Measurements from ENCODE around the gene TENM4.

TENM4 gene

GRCh38 chr11:79449040-79449439 is 8.2 kb upstream of the TENM4 start:
- no peak for DNase-seq (ENCODE audit: low read depth in 2 of 2, low spot score in 1 of 2)

- DNase-seq (ENCODE audit: low read depth in 2 of 2, low spot score in 1 of 2) = no peak
Observed at GRCh38 chr11:79447038-79447786, 6.4 kb upstream of the TENM4 start.

GRCh38 chr11:79444923-79445322 is 4.1 kb upstream of the TENM4 start:
- no peak for DNase-seq (ENCODE audit: low read depth in 2 of 2, low spot score in 1 of 2)

DNA sequence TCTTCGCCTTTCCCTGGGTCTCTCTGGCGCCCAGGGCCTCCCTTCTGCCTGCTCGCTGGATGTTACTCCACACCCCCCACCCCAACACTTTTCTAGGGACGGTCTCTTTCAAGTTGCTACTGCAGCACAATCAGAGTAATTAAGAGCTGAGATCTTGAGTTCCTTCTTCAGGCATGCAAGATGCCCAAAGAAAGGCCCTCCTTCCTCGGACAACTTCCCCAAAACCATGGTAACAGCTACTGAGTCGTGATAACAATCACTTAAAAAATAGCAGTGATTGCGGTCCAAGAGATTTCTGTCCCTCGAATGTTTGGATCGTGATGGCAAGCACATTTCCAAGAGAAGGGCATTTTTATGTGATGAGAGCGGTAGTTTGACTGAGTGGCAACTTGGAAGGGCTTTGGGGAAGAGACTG is 638 bp upstream of the TENM4 start:
- no peak for DNase-seq (ENCODE audit: low read depth in 2 of 2, low spot score in 1 of 2)

GRCh38 chr11:79439886-79440570 is 802 bp downstream of the TENM4 start:
- DNase-seq (ENCODE audit: low read depth in 2 of 2, low spot score in 1 of 2) = no peak

DNA sequence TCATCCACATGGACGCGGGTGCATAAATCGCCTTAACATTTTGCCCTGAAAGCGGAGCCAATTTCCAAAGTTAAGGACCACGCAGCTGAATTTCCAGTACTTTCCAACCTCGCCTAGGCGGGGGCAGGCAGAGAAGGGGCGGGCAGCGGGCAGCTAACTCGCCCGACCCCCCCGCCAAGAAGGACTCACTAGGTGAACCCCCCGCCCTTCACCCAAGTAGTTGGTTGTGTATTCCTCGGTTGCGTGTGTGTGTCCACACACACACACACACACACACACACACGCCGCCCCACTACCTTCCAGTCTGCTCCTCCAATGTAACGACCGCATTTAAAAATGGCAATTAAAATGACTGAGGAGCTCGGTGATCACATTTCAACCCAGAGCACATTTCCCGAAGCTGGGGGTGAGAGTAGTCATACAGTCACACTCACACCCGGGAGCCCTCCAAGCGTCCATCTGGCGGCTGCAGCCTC is 1.4 kb downstream of the TENM4 start:
- DNase-seq (ENCODE audit: low read depth in 2 of 2, low spot score in 1 of 2) = no peak

GRCh38 chr11:79438631-79439409 is 2.0 kb downstream of the TENM4 start:
- no peak for DNase-seq (ENCODE audit: low read depth in 2 of 2, low spot score in 1 of 2)

- DNase-seq (ENCODE audit: low read depth in 2 of 2, low spot score in 1 of 2) = no peak
Observed at GRCh38 chr11:79437981-79438630, 2.7 kb downstream of the TENM4 start.

DNA sequence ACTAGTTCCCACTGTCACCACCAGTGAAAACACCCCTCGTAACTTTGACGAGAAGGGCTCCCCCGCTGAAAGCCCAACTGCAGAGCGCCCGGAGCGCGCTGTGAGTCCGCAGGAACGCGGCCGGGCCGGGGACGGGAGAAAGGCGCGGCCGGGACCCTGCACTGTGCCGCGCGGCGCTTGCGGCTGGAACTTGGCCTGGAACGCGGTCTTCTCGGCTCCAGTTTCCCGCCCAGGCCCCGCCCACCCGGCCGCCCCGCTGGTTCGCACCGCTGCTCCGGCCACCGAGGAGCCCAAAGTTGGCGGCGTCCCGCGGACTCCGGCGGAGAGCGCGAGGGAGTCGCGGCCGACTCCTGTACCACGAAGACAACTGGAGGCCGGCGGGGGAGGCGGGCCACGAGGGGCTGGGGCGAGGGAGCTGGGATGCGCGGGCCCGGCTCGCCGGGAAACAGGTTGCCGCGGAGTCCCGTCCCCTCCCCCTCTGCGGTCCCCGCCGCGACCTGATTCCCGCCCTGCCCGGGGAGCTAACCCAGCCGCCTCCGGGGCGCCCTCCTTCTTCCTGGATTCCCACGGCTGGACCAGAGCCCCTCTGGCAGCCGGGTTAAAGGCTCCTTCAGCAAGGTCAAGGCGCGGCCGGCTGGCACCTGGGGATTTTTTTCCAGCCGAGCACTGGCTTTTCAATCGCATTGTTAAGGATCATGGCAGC is 3.4 kb downstream of the TENM4 start:
- DNase-seq (ENCODE audit: low read depth in 2 of 2, low spot score in 1 of 2) = no peak

DNA sequence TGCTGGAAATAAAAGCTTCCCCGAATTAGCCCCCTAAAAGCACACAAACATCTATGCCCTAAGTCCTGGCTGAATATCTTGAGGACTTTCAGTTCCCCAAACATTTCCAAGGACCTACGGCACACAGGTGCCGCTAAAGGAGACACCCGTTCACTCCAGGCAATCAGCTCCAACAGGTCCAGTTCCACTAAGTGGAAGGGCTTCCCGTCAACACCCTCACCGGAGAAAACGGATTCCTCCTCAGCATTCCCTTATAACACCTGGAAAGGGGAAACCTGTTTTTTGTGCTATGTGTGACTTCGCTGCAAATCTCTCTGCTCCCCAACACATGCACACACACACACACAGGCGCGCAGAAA is 3.9 kb downstream of the TENM4 start:
- no peak for DNase-seq (ENCODE audit: low read depth in 2 of 2, low spot score in 1 of 2)

- DNase-seq (ENCODE audit: low read depth in 2 of 2, low spot score in 1 of 2) = no peak
Observed at GRCh38 chr11:79434283-79434682, 6.5 kb downstream of the TENM4 start.

DNA sequence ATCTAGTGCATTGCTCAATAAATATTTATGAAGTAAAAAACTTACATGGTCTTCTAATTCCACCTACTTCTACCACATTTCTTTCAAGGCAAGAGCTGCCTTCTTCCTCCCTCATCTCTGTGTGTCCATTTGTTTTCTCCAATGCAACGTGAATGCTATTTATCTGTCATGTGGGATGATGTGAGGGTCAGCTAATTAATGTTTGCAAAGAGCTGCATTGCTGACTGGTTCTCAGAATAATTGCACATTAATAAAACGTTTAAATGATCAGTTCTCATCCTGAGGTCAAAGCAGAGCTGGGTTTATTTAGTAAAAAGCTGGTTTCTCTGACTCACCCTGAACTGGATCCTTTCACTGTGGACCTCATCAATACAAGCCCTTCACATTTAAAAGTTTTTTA is 8.7 kb downstream of the TENM4 start:
- no peak for DNase-seq (ENCODE audit: low read depth in 2 of 2, low spot score in 1 of 2)

DNA sequence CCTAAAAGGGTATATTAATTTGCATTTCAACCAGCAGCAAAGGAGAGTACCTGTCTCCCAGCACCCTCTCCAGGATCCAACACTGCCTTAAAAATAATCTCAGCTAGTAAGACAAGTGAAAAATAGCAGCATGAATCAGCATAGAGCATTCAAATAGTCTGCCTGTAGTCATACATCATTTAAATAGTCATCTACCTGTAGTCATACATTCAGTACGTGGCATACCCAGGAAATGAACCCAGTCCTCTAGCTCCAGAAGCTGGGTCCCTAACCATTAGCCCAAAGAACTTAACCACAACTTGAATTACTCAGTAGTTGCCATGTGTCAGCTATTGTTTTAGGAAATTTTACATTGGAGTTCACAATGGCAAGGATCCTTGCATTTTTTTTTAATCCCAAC is 9.3 kb downstream of the TENM4 start:
- no peak for DNase-seq (ENCODE audit: low read depth in 2 of 2, low spot score in 1 of 2)

DNA sequence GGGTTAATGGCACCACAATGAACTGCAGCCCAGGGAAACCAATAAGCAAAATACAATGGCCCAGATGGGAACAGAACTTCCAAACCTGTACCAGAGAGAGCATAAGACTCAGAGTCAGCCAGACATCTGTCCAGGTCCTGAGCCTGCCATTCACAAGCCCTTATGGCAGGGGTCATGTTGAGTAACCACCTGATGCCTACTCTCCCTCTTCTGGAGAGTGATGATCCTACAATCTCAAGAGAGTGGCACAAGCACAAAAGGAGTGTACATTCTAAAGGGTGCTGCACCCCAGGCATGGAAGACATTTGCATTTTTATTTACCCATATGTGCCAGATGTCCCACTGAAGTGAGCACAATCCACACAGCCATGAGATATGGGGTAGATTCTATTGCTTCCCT is 10.6 kb downstream of the TENM4 start:
- DNase-seq (ENCODE audit: low read depth in 2 of 2, low spot score in 1 of 2) = no peak

DNA sequence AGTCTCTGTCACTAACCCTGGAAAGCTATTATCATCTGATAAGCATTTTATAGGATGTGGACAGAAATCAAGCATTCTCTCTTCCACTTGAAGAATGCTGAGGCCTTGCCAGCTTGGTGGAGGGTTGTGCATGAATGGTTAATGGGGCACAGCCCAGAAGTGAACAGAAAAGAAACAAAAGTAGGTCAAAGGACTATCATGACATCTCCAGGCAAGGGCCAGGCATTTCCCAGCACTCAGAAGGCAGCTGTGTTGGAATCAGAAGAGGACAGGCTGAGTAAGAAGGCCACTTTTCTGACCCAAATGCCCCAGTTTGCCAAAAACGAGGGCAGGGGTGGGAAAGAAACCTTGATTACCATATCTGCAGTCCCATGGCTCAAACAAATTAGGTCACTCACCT is 12.4 kb downstream of the TENM4 start:
- no peak for DNase-seq (ENCODE audit: low read depth in 2 of 2, low spot score in 1 of 2)

DNA sequence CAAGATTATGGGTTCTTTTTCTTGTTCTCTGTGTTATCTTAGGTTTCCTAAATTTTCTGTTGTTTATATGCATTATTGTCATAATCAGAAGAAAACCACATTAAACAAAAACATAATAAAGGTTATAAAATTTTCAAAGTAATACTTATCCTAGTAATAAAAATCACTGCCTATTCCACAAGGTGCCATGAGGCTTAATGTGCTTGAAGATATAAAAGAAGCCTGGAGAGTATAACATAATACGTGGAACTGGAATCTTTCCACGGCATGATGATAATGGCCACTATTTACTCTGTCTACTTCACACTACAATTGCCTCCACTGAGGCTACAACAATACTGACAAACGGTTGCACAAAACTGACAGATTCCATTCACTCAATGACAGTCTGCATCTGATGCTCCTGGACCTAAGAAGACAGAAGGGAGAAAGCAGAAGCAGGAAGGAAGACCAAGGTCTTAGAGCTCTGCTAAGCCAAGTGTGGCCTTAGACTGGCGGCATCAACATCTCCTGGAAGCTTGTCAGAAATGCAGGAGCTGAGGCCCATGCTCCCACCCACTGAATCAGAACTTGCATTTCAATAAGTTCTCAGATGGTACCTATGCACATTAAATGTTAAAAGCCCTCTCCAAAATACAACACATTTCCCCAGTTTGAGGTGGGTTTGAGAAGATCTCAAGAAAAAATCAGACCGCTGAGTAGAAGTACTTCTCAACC is 13.1 kb downstream of the TENM4 start:
- no peak for DNase-seq (ENCODE audit: low read depth in 2 of 2, low spot score in 1 of 2)

DNA sequence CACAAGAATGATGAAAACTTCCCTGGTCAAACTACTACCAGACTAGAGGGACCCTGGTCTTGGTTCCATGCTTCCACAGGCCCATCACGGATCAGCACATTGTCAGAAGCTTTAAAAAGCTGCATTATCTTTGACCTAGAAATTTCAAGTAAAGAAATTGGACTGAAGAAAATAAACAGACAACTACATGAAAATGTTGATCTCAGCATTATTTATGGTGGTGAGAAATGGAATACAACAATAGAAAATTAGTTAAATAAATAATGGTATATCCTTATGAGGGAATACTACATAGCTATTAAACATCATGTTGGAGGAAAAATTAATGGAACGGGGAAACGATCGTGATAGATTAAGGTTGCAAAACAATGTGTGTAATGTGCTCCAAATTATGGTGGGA is 13.7 kb downstream of the TENM4 start:
- DNase-seq (ENCODE audit: low read depth in 2 of 2, low spot score in 1 of 2) = no peak

DNA sequence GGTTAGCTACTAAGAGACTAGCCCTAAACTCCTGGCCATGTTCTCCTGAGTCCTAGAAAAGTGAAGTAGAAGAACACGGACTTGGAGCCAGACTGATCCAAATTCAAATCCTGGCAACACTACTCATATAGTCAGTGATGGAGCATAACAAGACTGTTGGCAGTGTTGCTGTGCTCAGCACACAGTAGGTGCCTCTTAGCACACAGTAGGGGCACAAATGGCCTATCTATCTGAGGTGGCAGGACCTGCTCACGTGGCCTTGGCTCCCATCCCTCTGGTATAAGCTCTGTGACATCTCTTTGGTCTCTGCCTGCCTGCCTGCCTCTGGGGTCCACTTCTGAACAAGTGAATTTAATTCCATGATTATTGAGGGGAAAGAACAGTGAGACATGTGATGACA is 15.4 kb downstream of the TENM4 start:
- DNase-seq (ENCODE audit: low read depth in 2 of 2, low spot score in 1 of 2) = no peak

DNA sequence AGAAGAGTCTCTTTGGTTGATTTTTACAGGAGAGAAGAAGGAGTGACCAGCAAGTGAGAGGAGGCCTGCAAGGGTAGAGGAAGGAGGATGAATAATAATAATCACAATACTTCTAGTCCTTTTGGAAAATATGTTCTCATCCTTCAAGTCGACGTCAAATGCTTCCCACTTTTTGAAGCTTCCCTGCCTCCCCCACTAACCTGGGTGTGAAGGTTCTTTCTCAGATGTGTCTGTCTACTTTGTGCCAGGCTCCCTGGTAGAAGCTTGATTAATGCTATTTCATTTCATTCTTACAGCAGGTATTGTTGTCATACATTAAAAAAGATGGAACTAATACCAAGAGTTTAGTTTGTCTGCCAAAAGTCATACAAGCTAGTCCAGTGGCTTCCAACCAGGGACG is 17.1 kb downstream of the TENM4 start:
- DNase-seq (ENCODE audit: low read depth in 2 of 2, low spot score in 1 of 2) = no peak

DNA sequence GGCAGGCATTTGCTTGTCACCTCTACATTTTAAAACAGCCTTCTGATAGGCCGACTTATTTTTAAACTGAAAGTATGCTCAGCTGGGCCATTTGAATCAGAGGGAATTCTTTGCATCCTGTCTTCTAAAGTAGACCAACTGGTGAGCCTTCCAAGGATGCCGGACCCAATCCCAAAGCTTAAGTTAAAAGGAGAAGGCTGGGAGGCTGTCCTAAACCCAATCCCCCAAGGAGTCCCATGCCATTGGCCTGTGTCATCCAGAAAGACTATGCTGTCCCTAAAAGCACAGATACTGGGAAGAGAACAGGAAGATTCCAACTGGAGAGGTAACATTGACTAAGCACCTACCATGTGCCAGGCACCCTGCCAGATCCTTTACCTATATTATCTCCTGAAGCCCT is 18.0 kb downstream of the TENM4 start:
- DNase-seq (ENCODE audit: low read depth in 2 of 2, low spot score in 1 of 2) = no peak

Measured in stimulated activated CD8-positive, alpha-beta memory T cell treated with anti-CD3 and anti-CD28 coated beads, Interleukin-4, amount 100 ng/mL, for 1 hour (primary cell).